SW480 (cell line): ENCODE data around the gene CCDC136.

ENCODE experiments used
- DNase-seq: peaks from one replicate; pipeline ENCODE4 v3.0.0-alpha.2; 2016; ENCODE audit warnings: low spot score

CCDC136 gene

DNA sequence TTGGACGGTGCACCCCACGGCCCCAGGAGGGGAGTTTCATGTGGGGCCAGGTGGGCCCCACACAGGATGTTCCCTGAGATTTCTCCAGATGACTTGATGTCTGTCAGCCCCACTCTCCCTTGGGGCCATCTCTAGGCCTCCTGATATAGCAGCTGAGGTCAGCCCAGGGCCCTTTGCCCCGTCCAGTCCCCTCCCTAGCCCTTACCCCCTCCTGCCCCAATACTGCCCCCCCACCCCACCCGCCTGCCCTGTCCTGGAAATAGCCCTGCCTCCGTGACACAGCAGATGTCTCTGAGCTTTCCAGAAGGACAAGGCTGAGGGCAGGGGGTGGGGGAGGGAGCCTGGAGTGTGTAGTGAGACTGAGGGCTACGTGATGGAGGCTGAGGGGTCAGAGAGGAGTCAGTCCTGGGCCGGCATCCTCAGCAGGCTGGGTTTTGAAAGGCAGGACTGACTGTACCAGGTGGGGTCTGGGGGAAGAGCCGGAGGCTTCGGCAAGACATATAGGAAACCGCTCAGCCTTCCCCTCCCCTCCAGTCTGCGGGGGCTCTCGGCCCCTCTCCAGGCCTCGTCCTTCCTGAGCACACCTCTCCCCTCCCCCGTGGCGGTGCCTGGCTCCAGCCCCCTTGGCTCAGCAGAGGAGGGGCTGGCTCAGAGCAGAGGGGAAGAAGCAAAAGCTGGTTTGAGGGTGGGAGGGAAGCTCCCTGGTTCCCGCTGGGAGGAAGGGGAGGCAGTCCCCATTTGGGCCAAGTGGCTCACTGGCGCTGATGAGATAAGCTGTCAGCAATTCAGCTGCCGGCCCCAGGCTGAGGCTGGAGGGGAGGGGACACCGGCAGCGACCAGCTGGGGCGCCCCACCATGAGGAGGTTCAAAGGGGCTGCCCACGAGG lies 40.5 kb downstream of the CCDC136 start:
- DNase-seq = no peak

DNA sequence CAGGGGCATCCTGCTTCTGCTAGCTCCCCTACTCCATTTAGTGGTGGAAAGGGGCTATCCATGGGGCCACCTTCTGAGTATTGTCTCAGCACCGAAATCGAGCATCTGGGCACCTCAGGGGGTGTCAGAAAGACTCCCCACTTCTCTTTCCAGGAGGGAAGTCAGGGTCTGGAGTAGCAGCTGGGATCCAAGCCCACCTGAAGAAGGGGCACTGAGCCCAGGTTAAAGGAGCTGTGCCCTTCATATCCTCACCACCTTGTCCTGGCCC lies 41.0 kb downstream of the CCDC136 start:
- no peak for DNase-seq

DNA sequence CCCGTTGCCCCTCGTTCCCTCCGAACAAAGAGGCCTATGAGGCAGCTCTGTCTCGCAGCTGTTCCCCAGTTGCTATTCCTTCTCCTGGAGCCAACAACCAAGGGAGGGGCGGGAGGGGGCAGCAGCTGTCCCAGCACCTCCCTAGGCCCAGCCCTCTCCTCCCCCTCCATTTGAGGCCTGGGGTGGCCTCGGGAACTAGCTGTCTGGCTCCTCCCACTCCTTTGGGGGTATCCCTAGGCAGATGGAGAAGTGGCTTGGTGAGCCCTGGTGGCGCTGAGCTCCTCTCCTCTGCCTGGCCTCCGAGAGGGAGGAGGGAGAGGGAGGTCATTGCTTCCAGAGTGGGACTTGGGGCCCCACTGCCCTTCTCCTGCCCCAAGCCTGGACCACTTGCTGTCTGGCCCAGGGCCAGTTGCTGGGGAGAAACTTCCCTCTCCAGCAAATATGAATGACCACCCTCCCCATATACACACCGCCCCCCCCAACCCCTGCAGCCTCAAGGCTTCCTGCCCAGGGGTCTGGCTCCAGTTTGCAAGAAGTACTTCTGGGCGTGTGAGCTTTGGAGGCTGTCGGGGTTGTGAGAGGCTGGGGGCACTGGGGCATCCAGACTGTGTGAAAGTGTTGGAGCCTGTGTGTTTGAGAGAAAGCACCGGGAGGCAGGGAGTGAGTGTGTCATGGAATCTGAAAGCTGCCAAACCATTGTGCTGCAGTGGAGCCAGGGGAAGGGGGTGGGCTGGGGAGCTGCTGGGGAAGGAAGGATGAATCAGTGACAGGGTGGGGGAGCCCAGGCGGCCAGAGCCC lies 41.6 kb downstream of the CCDC136 start:
- DNase-seq = no peak

DNA sequence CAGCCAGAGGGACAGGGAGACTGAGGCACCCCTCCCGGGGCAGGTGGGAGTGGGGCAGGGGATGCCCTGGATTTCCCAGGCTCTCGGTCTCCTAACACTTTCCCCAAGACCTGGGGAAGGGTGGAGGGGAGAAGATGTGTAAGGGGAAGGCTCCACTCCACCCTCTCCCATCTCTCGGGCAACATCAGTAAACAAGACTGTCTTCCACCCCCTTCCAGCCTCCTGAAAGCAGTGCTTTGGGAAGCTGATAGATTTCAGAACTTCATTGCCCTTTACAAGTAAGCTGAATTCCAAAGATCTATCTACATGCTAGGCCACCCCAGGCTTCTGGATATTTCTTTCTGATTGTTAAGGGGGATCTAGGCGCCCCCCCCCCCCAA lies 42.2 kb downstream of the CCDC136 start:
- no peak for DNase-seq

DNA sequence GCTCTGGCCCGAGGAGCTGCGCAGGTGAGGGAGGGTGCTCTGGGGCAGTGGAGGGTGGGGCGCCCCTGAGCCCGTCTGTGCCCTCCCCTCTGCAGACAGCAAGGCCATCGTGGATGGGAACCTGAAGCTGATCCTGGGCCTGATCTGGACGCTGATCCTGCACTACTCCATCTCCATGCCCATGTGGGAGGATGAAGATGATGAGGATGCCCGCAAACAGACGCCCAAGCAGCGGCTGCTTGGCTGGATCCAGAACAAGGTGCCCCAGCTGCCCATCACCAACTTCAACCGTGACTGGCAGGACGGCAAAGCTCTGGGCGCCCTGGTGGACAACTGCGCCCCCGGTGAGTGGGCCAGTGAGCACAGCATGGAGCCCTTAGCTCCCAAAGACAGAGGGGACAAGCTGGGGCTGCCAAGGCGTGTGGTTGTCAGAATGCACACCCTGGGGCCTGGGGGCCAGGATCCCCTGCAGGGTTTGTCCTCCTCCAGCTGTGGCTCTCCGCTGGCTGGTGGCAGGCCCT lies 43.5 kb downstream of the CCDC136 start:
- no peak for DNase-seq

DNA sequence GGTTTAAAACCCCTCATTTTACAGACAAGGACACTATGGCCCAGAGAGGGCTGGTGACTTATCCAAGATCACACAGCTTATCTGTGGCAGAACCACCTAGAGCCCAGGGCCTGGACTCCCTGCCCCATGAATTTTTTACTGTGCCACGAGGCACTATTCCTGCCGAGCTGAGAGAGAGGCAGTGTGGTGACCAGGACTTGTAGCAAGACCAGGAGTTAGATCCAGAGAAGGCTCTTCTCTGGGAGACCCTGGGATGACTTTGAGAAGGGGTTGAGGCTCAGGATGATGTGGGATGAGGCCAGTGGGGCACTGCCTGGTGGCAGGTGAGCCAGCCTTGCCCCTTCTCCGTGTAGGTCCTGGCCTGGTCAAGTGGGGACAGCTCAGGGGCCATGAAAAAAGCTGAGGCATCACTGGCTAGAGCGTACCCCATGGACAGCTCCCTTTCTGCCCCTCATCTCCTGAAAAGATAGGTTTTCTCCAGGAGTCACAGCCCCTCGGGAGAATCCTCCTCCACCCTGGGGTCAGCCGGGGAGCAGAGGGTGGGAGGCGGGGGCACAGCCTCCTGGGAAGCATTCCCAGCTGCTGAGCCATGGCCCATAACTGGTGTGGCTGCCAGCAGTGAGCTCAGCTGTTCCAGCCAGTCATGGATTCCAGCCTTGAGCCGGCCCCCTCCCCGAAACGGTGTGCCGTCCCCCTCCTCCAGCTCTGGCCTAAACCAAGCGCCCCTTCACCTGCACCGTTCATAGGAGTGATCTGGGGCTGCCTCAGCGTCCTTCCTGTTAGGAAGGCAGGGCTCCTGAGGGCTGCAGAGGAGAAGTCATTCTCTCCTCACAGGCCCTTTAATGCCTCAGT lies 44.2 kb downstream of the CCDC136 start:
- no peak for DNase-seq

DNA sequence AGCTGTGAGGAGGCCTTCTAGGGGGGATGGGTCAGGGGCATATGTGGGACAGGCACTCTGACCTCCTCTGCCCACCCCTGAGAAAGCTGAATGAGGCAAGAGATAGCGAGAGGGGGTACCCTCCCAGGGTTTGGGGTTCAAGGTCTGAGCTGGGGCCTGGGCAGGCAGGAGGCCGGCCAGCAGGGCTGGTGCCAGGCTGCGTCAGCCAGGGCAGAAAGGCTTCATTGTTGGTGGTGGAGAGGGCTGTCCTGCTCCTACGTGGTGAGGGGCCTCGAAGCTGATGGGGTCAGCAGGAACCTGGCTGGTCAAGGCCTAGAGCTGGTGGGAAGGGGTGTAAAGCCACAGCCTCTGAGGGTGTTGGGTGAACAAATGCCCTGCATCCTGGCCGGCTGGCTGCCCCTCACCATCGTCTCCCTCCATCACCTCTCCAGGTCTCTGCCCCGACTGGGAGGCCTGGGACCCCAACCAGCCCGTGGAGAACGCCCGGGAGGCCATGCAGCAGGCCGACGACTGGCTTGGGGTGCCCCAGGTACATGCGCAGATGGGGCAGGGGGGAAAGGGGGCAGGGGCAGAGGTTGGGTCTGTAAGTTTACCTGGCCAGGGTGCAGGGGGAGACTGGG lies 45.1 kb downstream of the CCDC136 start:
- no peak for DNase-seq

DNA sequence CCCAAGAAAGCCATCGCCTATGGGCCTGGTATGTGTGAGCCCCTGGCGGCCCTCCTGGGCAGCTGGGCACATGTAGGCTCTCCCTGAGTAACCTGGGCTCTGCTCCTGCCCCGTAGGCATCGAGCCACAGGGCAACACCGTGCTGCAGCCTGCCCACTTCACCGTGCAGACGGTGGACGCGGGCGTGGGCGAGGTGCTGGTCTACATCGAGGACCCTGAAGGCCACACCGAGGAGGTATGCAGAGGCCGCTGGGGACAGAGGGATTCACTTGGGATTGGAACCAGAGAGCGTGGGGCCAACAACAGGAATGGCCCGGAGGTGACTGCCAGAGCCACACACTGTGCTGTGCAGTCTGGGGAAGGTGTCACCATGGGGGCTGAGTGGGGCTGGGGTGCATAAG lies 45.8 kb downstream of the CCDC136 start:
- no peak for DNase-seq

DNA sequence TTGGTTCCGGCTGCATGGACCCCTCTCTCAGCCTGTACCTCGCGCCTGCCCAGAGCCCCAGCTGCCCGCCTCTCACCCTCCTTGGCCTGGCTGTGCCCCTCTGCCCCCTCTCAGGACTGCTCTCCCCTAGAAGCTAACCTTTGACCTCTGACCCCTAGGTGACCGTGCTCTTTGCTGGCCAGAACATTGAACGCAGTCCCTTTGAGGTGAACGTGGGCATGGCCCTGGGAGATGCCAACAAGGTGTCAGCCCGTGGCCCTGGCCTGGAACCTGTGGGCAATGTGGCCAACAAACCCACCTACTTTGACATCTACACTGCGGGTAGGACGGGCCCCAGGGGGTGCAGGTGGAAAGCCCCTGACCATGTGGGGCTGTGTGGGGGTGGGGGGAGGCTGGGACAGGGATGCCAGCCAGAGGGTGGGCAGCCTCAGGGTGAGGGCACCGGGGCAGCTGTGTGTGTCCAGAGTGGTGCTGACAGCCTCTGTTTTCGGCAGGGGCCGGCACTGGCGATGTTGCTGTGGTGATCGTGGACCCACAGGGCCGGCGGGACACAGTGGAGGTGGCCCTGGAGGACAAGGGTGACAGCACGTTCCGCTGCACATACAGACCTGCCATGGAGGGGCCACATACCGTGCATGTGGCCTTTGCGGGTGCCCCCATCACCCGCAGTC lies 46.5 kb downstream of the CCDC136 start:
- no peak for DNase-seq

DNA sequence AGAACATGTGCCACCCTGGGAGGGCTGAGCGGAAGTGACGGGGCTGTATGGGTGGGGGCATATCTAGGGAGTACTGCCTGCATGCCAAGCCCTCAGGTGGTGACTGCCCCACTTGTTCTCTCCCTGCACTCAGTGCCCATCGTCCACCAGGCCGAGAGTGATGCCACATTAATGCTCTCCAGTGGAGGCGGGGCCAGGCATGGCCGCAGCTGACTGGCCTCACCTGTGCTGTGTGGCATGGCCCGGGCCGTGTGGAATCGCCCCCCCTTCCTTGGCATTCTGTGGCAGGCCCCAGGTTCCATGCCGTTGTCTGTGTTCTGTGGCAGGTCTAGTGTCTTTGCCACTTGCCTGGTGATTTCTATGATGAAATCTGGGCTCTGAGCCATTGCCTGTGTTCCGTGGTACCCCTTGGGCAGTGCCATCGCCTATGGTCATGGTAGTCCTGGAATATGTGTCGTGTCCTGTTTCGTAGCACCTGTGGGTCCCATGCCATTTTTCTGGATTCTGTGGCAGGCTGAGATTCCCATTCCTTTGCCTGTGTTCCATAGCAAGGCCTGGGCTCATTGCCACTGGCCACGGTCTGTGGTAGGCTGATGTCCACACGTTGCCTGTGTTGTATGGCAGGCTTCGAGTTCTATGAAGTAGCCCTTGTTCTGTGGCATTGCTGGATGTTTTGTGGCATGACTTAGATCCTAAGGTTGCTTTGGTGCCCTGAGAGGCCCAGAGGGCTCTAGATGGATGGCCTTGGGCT lies 47.4 kb downstream of the CCDC136 start:
- no peak for DNase-seq

DNA sequence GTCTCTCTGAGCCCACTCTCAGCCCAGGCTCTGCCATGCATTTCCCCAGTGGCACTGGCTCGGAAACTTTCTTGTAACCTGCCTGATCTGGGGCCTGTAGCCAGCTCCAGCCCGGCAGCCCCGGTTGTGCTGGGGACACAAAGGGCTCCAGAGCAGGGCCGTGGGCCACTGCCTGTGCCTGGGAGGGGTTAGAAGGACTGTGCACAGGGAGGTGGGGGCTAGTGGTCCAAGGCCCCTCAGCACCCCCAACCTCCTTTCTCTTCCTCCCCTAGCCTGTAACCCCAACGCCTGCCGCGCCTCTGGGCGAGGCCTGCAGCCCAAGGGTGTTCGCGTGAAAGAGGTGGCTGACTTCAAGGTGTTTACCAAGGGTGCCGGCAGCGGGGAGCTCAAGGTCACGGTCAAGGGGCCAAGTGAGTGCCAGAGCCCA lies 48.0 kb downstream of the CCDC136 start:
- no peak for DNase-seq

DNA sequence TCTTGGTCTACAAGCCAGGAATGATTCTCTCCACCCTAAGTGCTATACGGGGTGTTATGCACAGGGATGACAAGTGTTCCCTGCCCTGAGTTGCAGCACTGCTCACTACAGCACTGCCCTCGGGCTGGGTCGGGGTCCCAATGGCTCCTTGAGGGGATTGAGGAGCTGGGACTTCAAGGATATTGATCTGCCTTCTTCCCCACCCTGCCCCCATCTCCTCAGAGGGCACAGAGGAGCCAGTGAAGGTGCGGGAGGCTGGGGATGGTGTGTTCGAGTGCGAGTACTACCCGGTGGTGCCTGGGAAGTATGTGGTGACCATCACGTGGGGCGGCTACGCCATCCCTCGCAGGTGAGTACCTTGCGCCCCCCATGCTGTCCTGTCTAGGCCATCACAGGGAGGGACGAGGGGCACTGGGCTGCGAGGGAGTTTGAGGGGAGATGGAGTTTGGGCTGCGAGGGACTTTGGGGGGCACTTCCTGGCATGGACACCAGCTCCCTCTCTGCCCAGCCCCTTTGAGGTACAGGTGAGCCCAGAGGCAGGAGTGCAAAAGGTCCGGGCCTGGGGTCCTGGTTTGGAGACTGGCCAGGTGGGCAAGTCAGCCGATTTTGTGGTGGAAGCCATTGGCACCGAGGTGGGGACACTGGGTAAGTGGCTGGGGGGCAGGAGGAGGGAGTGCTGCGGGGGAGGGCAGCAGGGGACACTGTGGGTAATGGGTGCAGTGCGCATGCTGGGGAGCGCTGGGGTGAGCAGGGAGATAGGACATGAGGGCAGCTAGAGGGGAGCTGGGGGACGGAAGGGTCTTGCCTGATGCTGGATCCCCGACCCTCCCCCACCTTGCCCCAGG lies 48.8 kb downstream of the CCDC136 start:
- DNase-seq = no peak

DNA sequence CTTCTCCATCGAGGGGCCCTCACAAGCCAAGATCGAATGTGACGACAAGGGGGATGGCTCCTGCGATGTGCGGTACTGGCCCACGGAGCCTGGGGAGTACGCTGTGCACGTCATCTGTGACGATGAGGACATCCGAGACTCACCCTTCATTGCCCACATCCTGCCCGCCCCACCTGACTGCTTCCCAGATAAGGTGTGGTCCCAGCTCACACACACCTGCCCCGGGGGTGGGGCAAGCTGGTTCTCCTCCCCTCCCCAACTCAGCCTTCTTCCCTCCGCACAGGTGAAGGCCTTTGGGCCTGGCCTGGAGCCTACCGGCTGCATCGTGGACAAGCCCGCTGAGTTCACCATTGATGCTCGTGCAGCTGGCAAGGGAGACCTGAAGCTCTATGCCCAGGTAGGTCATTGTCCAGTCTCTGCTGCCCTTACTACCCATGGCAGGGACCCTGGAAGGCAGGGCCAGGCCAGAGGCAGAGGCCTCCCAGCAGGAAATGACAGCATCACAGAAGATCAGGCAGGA lies 49.5 kb downstream of the CCDC136 start:
- peak; percentile 79 for DNase-seq

DNA sequence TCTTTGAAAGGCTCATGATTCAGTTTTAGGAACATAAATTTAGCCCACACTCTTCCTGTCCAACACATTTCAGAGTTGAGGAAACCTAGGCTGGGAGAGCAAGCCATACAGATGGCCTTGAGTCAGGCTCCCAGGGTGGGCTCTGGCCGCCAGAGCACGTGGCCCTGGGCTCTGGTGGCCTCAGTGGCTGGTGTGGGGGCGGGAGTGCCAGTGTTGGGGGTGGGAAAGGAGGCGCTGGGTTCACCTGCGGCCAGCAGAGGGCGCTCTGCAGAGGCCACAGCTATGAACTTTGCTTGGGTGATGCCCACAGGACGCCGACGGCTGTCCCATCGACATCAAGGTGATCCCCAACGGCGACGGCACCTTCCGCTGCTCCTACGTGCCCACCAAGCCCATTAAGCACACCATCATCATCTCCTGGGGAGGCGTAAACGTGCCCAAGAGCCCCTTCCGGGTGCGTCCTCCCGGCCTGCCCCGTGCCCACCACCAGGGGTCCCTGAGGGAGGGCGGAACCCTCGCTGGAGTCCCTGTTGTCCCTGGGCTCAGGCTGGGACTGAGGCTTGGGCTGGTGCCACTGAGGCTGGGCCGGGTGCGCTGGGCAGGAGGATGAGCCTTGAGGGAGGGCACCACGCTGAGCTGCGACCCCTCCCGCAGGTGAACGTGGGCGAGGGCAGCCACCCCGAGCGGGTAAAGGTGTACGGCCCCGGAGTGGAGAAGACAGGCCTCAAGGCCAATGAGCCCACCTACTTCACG lies 50.3 kb downstream of the CCDC136 start:
- no peak for DNase-seq

DNA sequence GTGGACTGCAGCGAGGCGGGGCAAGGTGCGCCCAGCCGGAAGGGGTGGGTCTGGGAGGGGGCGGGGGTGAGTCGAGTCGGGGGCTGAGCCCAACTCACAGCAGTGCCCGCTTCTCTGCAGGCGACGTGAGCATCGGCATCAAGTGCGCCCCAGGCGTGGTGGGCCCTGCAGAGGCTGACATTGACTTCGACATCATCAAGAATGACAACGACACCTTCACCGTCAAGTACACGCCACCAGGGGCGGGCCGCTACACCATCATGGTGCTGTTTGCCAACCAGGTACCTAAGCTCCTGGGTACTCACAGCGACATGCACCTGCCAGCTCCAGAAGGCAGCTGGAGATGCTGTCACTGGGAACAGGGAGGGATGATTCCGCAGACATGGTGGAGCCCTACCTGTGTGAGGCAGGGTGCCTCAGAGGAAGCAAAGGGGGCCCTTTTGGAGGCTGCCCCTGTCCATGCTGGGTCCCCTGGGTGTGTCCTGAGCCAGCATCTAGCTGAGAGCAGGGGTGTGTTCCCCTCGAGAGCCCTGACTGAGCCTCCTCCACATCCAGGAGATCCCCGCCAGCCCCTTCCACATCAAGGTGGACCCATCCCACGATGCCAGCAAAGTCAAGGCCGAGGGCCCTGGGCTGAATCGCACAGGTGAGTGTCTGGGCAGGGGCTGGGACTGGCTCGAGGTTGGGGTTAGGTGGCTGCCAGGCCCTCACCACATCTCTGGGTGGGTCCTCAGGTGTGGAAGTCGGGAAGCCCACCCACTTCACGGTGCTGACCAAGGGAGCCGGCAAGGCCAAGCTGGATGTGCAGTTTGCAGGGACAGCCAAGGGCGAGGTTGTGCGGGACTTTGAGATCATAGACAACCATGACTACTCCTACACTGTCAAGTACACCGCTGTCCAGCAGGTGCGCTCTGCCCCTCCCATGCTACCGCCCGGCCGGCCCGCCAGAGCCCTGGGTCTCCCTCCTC lies 51.2 kb downstream of the CCDC136 start:
- DNase-seq = no peak

DNA sequence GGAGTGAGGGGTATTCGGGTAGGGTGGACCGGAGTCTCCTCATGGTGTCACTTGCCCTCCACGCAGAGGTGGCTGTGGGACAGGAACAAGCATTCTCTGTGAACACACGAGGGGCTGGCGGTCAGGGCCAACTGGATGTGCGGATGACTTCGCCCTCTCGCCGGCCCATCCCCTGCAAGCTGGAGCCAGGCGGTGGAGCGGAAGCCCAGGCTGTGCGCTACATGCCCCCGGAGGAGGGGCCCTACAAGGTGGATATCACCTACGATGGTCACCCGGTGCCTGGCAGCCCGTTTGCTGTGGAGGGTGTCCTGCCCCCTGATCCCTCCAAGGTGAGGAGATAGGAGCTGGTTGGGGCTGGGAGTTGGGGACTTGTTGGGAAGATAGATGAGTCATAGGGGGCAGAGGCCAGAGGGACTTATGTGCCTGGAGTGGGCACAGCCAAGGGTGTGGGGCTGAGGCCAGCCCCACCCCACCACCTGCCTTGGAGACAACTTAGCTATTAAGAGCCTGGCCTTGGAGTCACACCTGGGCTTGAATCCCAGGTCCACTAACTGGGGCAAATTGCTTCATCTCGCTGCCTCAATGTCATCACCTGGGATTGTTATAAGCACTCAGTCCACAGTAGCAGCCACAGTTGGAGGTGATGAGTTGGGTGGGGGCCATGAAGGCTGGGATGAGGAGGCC lies 52.3 kb downstream of the CCDC136 start:
- DNase-seq = no peak

DNA sequence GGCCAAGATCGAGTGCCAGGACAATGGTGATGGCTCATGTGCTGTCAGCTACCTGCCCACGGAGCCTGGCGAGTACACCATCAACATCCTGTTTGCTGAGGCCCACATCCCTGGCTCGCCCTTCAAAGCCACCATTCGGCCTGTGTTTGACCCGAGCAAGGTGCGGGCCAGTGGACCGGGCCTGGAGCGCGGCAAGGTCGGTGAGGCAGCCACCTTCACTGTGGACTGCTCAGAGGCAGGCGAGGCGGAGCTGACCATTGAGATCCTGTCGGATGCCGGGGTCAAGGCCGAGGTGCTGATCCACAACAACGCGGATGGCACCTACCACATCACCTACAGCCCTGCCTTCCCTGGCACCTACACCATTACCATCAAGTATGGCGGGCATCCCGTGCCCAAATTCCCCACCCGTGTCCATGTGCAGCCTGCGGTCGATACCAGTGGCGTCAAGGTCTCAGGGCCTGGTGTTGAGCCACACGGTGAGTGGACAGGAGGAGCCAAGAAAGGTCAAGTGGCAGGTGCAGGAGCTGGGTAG lies 53.1 kb downstream of the CCDC136 start:
- no peak for DNase-seq
